ENCODE data around the gene DLGAP4.

Gene DLGAP4

DNA sequence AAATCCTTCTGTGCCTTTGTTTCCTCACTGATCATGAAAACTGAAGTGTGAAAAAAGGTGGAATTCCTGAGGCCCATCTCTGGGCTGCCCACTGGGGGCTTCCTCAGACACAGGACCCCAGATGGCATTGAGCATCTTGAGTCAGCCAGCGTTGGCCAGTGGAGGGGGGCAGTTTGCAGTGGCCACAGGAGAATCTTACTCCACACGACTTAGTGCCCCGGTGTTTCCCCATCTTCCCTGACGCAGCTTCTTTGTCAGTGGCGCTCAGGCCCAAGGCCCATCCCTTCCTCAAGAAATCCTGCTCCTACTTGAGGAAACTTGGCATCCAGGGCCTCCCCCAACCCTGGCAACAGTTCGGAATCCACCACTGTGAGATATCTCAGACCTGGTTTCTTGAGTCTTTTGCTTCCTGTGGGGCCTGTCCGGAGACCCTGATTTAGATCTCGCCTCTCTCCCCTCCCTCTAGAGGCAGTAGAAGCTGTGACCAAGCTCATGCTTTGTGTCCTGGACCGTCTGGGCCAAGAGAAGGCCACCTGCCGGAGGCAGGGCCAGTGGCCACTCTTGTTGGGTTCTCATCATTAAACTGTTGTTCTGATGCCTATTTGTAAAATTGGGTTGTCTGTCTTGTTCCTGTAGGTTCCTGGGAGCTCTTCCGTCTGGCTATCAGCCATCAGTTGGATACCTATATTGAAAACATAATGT is 20.2 kb upstream of the DLGAP4 start:
- Histone ChIP-seq H3K27me3 (ENCODE audit: insufficient read depth, poor library complexity, severe bottlenecking) (peaks cover 2% of the 10 kb centered on the region), H3K4me3 (replicated peaks; ENCODE audit: insufficient read depth, low read length) (no peak overlapping the region), H3K27ac (replicated peaks) (no peak overlapping the region)
- no peak for DNase-seq (ENCODE audit: low read depth in 1 of 2, low spot score in 1 of 2)
- no peak for TF ChIP-seq GABPA (IDR thresholded peaks at IDR 0.05; ENCODE audit: low read depth)

GRCh38 chr20:36297656-36298055 is 8.5 kb upstream of the DLGAP4 start:
- no peak overlapping the region for H3K27ac ChIP-seq (replicated peaks)
- DNase-seq (ENCODE audit: low read depth in 1 of 2, low spot score in 1 of 2): no peak
- H3K27me3 ChIP-seq (ENCODE audit: insufficient read depth, poor library complexity, severe bottlenecking): peaks cover 6% of the 10 kb centered on the region
- H3K4me3 ChIP-seq (replicated peaks; ENCODE audit: insufficient read depth, low read length): no peak overlapping the region
- TF ChIP-seq REST (IDR thresholded peaks at IDR 0.05; ENCODE audit: insufficient replicate concordance, low read depth): no peak
- no peak for TF ChIP-seq SPI1 (IDR thresholded peaks at IDR 0.05; ENCODE audit: borderline replicate concordance, low read depth)
- TF ChIP-seq, protein P1, sequence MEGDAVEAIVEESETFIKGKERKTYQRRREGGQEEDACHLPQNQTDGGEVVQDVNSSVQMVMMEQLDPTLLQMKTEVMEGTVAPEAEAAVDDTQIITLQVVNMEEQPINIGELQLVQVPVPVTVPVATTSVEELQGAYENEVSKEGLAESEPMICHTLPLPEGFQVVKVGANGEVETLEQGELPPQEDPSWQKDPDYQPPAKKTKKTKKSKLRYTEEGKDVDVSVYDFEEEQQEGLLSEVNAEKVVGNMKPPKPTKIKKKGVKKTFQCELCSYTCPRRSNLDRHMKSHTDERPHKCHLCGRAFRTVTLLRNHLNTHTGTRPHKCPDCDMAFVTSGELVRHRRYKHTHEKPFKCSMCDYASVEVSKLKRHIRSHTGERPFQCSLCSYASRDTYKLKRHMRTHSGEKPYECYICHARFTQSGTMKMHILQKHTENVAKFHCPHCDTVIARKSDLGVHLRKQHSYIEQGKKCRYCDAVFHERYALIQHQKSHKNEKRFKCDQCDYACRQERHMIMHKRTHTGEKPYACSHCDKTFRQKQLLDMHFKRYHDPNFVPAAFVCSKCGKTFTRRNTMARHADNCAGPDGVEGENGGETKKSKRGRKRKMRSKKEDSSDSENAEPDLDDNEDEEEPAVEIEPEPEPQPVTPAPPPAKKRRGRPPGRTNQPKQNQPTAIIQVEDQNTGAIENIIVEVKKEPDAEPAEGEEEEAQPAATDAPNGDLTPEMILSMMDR (IDR thresholded peaks at IDR 0.05; ENCODE audit: insufficient read depth, low read length): no peak
- no peak for TF ChIP-seq GABPA (IDR thresholded peaks at IDR 0.05; ENCODE audit: low read depth)
- no peak for TF ChIP-seq POLR2AphosphoS5 (IDR thresholded peaks at IDR 0.05; ENCODE audit: low read depth)

- no peak for DNase-seq (ENCODE audit: low read depth in 1 of 2, low spot score in 1 of 2)
- Histone ChIP-seq H3K27me3 (ENCODE audit: insufficient read depth, poor library complexity, severe bottlenecking) (peaks cover 9% of the 10 kb centered on the region), H3K27ac (replicated peaks) (no peak overlapping the region), H3K4me3 (replicated peaks; ENCODE audit: insufficient read depth, low read length) (no peak overlapping the region)
- TF ChIP-seq GABPA (IDR thresholded peaks at IDR 0.05; ENCODE audit: low read depth) (no peak), SPI1 (IDR thresholded peaks at IDR 0.05; ENCODE audit: borderline replicate concordance, low read depth) (no peak), REST (IDR thresholded peaks at IDR 0.05; ENCODE audit: insufficient replicate concordance, low read depth) (no peak), POLR2AphosphoS5 (IDR thresholded peaks at IDR 0.05; ENCODE audit: low read depth) (no peak)
- TF ChIP-seq, protein P1 (IDR thresholded peaks at IDR 0.05; ENCODE audit: insufficient read depth, low read length): no peak
These were observed 8.1 kb upstream of the DLGAP4 start for GRCh38 chr20:36298061-36298460.

- Histone ChIP-seq H3K27ac (replicated peaks) (no peak overlapping the region), H3K4me3 (replicated peaks; ENCODE audit: insufficient read depth, low read length) (no peak overlapping the region), H3K27me3 (ENCODE audit: insufficient read depth, poor library complexity, severe bottlenecking) (peaks cover 12% of the 10 kb centered on the region)
- DNase-seq (ENCODE audit: low read depth in 1 of 2, low spot score in 1 of 2): no peak
- no peak for TF ChIP-seq GABPA (IDR thresholded peaks at IDR 0.05; ENCODE audit: low read depth)
- TF ChIP-seq POLR2AphosphoS5 (IDR thresholded peaks at IDR 0.05; ENCODE audit: low read depth): no peak
- TF ChIP-seq SPI1 (IDR thresholded peaks at IDR 0.05; ENCODE audit: borderline replicate concordance, low read depth): no peak
- no peak for TF ChIP-seq REST (IDR thresholded peaks at IDR 0.05; ENCODE audit: insufficient replicate concordance, low read depth)
- TF ChIP-seq, protein P1 (IDR thresholded peaks at IDR 0.05; ENCODE audit: insufficient read depth, low read length): no peak
These were observed 7.3 kb upstream of the DLGAP4 start for GRCh38 chr20:36298795-36299339.
